ENCODE data around the gene PRKAB2.

DNA sequence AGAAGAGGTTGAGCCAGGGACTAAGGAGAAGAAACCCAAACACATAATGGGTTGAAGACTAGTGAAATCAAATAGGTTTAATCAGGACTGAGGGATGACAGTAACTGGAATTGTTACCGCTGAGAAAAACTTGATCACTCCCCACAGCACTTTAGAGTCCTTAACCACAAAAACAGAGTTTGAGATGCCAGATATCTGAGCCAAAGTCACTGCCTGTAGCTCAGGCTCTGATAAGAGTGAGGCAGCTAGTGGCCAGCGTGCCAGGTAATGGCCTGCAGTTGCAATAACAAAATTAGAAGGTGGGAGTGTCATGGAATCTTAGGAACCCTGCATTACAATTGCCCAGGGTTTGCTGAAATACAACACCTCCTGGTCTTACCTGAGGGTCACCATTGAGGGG lies 48.0 kb downstream of the PRKAB2 start:
- TF ChIP-seq, protein P1, sequence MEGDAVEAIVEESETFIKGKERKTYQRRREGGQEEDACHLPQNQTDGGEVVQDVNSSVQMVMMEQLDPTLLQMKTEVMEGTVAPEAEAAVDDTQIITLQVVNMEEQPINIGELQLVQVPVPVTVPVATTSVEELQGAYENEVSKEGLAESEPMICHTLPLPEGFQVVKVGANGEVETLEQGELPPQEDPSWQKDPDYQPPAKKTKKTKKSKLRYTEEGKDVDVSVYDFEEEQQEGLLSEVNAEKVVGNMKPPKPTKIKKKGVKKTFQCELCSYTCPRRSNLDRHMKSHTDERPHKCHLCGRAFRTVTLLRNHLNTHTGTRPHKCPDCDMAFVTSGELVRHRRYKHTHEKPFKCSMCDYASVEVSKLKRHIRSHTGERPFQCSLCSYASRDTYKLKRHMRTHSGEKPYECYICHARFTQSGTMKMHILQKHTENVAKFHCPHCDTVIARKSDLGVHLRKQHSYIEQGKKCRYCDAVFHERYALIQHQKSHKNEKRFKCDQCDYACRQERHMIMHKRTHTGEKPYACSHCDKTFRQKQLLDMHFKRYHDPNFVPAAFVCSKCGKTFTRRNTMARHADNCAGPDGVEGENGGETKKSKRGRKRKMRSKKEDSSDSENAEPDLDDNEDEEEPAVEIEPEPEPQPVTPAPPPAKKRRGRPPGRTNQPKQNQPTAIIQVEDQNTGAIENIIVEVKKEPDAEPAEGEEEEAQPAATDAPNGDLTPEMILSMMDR (IDR thresholded peaks at IDR 0.05; ENCODE audit: borderline replicate concordance, extremely low read depth, low read length, poor library complexity, severe bottlenecking), result no peak
- TF ChIP-seq EZH2 (IDR thresholded peaks at IDR 0.05; ENCODE audit: borderline replicate concordance, low read depth, low read length, severe bottlenecking), result no peak
